H1 (cell line): ENCODE data around the gene PKM. TPM values are rescaled to one million over a fixed set of nuclear protein-coding genes. Genes with fewer than 3 reads are reported as not detected.

ENCODE experiments used
- BCL11A ChIP-seq, 2 experiments: IDR thresholded peaks; one replicate each; pipeline ENCODE4 v1.6.1; 2011; ENCODE audit warnings: low read depth in 2 of 2, low read length in 2 of 2, mild to moderate bottlenecking in 2 of 2
- CBX8 ChIP-seq: fragments of 300-800, 300-1000 bp; sonication (generic); IDR thresholded peaks from 2 replicates; pipeline ENCODE4 v1.7.1; 2016; ENCODE audit warnings: low read depth, low read length, borderline replicate concordance
- CTCF ChIP-seq, 3 experiments: IDR thresholded peaks; 1 replicate in 2 of 3; 2 replicates in 1 of 3; pipeline versions ENCODE4 v1.5.1 to v1.6.1; 2011; ENCODE audit warnings: low read length in 3 of 3, mild to moderate bottlenecking in 3 of 3, inconsistent platforms in 2 of 3, low read depth in 1 of 3, moderate library complexity in 1 of 3; ENCODE audit not compliant: insufficient read depth in 1 of 3; ENCODE audit errors: control extremely low read depth in 1 of 3
- GABPA ChIP-seq: IDR thresholded peaks from 2 replicates; pipeline ENCODE4 v1.6.1; 2011; ENCODE audit warnings: mild to moderate bottlenecking, low read length, moderate library complexity, borderline replicate concordance; ENCODE audit not compliant: insufficient read depth
- MAFK ChIP-seq: IDR thresholded peaks from 2 replicates; pipeline ENCODE4 v1.6.1; 2012; ENCODE audit warnings: low read depth, mild to moderate bottlenecking, improper control_type of control experiment, low read length
- NRF1 ChIP-seq: IDR thresholded peaks from 2 replicates; pipeline ENCODE4 v1.6.1; 2011; ENCODE audit warnings: mild to moderate bottlenecking, low read depth, low read length, improper control_type of control experiment
- SAP30 ChIP-seq: fragments of 300-600 bp; sonication (generic); IDR thresholded peaks from 2 replicates; pipeline ENCODE4 v1.7.1; 2012; ENCODE audit warnings: low read length, moderate library complexity, mild to moderate bottlenecking, inconsistent platforms; ENCODE audit not compliant: insufficient read depth, insufficient replicate concordance
- SP2 ChIP-seq: IDR thresholded peaks from 2 replicates; pipeline ENCODE4 v1.6.1; 2012; ENCODE audit warnings: mild to moderate bottlenecking, low read length, inconsistent platforms
- SUZ12 ChIP-seq: fragments of 200-600 bp; sonication (generic); IDR thresholded peaks from 2 replicates; pipeline ENCODE4 v1.6.1; 2012; ENCODE audit warnings: mild to moderate bottlenecking, inconsistent platforms, low read length, moderate library complexity, mixed read lengths
- polyA plus RNA-seq, 7 experiments: library from polyadenylated mRNA; depleted of rRNA in 3 of 7; stranded (reverse) in 5 of 7; unstranded in 2 of 7; fragments of >200 nt in 5 of 7; fragments of 200-250 nt in 2 of 7; gene quantifications; 1 replicate in 5 of 7; 2 replicates in 1 of 7; 4 replicates in 1 of 7; pipeline versions ENCODE4 v1.2.1 to v1.2.3, GENCODE V29; 2011 to 2013; ENCODE audit warnings: missing spikeins in 2 of 7, mixed read lengths in 2 of 7
- total RNA-seq: library from RNA; stranded (reverse); fragmentation: NEBNext Ultra II Directional; extraction: Animal tissue kit (Norgen Biotek cat#: 25700); gene quantifications from 2 replicates; pipeline ENCODE4 v1.2.1, GENCODE V29; 2021

PKM gene
- total and polyA plus RNA-seq, 2 of the 8 experiments (the other 6 are each of a cell fraction or from before 2014, with no cell fraction given) = 780 to 856 TPM

- TF ChIP-seq SUZ12 (no peak), SP2 (no peak), CTCF (IDR thresholded peaks at IDR 0.05; ENCODE audit: control extremely low read depth in 1 of 3, insufficient read depth in 1 of 3, low read depth in 1 of 3, low read length in 3 of 3) (no peak), MAFK (no peak), CBX8 (no peak), SAP30 (no peak), BCL11A (IDR thresholded peaks at IDR 0.05; ENCODE audit: low read depth in 2 of 2, low read length in 2 of 2) (no peak), GABPA (no peak), NRF1 (no peak)
Observed at GRCh38 chr15:72269739-72270138, 38.7 kb upstream of the PKM start (continued).
